Epithelial cell of esophagus (primary cell): Measurements from ENCODE around the gene PAQR8.

Experiments
- DNase-seq: peaks from one replicate; pipeline ENCODE4 v3.0.0; 2010; ENCODE audit warnings: low read depth
- H3K4me3 ChIP-seq: 2 replicates; pipeline ENCODE4 v1.5.1; 2011; ENCODE audit warnings: mild to moderate bottlenecking, low read length, control low read depth
- TF ChIP-seq, protein P1 (sequence below): IDR thresholded peaks from 2 replicates; pipeline ENCODE4 v1.5.1; 2011; ENCODE audit warnings: low read depth, mild to moderate bottlenecking, low read length, control low read depth, inconsistent platforms; ENCODE audit not compliant: insufficient read depth; ENCODE audit errors: missing control alignments

PAQR8 gene

GRCh38 chr6:52365866-52366540, 4.1 kb downstream of the PAQR8 start:
- TF ChIP-seq, protein P1, sequence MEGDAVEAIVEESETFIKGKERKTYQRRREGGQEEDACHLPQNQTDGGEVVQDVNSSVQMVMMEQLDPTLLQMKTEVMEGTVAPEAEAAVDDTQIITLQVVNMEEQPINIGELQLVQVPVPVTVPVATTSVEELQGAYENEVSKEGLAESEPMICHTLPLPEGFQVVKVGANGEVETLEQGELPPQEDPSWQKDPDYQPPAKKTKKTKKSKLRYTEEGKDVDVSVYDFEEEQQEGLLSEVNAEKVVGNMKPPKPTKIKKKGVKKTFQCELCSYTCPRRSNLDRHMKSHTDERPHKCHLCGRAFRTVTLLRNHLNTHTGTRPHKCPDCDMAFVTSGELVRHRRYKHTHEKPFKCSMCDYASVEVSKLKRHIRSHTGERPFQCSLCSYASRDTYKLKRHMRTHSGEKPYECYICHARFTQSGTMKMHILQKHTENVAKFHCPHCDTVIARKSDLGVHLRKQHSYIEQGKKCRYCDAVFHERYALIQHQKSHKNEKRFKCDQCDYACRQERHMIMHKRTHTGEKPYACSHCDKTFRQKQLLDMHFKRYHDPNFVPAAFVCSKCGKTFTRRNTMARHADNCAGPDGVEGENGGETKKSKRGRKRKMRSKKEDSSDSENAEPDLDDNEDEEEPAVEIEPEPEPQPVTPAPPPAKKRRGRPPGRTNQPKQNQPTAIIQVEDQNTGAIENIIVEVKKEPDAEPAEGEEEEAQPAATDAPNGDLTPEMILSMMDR, result no peak

DNA sequence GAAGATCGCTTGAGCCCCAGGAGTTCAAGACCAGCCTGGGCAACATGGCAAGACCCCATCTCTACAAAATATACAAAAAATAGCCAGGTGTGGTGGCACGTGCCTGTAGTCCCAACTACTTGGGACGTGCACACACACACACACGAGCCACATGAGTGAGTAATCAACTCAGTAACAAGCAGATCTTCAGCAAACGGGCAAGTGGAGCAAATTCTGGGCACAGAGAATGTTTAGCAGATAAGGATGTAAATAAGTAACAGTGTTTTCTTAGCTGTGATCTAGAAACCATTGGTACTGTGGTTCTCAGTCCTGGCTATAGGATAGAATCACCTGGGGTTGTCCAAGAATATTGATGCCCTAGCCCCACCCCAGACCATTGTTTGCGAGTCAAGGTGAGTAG, 6.1 kb downstream of the PAQR8 start:
- no peak for DNase-seq
- H3K4me3 ChIP-seq, result no peak overlapping the region
- TF ChIP-seq, protein P1, result no peak

More at GRCh38 chr6:52365866-52366540, 4.1 kb downstream of the PAQR8 start:
- no peak for DNase-seq
- no peak overlapping the region for H3K4me3 ChIP-seq

- H3K4me3 ChIP-seq, result no peak overlapping the region
- TF ChIP-seq, protein P1, result no peak
- DNase-seq, result no peak
These were observed 7.3 kb downstream of the PAQR8 start for GRCh38 chr6:52369234-52369633.

GRCh38 chr6:52371656-52372191, 9.8 kb downstream of the PAQR8 start:
- TF ChIP-seq, protein P1, result no peak
- no peak overlapping the region for H3K4me3 ChIP-seq
- DNase-seq, result peak; percentile 23

- no peak overlapping the region for H3K4me3 ChIP-seq
- no peak for DNase-seq
- TF ChIP-seq, protein P1, result no peak
These were observed 11.3 kb downstream of the PAQR8 start for GRCh38 chr6:52373151-52373690.

GRCh38 chr6:52374247-52374646, 12.3 kb downstream of the PAQR8 start:
- TF ChIP-seq, protein P1, result no peak
- H3K4me3 ChIP-seq, result no peak overlapping the region
- DNase-seq, result no peak
